C4-2B (cell line): ENCODE data around the gene ATOSB.

Experiments
- H3K27ac ChIP-seq: fragments of 450-650 bp; 2 replicates; pipeline ENCODE4 v1.5.1; 2017
- ZFX ChIP-seq: fragments of 450-650 bp; IDR thresholded peaks from 2 replicates; pipeline ENCODE4 v1.6.1; 2017
- TF ChIP-seq, protein P1 (sequence below): fragments of 450-650 bp; conservative IDR thresholded peaks from 2 replicates; pipeline ENCODE4 v1.5.1; 2017; ENCODE audit warnings: mild to moderate bottlenecking

The ATOSB gene

DNA sequence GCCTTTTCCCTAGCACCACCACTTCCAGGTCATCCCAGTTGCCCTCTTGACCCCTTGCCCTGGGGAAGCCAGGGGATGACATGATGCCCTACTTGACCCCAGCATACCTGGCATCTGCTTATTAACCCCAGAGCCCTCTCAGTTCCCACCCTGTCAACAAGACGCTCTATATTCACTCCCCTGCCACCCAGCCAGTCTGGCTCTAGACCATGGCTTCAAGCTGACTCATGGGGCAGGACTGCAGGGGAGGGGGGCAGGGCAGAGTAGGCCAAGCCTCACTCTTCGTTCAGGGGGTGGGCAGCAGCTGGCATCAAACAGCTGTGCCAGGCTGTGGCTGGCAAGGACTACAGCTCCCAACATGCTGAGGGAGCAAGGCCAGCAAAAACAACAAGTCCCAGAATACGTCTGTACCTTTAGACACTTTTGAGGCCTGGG lies 5.3 kb downstream of the ATOSB start:
- TF ChIP-seq ZFX = no peak
- TF ChIP-seq, protein P1, sequence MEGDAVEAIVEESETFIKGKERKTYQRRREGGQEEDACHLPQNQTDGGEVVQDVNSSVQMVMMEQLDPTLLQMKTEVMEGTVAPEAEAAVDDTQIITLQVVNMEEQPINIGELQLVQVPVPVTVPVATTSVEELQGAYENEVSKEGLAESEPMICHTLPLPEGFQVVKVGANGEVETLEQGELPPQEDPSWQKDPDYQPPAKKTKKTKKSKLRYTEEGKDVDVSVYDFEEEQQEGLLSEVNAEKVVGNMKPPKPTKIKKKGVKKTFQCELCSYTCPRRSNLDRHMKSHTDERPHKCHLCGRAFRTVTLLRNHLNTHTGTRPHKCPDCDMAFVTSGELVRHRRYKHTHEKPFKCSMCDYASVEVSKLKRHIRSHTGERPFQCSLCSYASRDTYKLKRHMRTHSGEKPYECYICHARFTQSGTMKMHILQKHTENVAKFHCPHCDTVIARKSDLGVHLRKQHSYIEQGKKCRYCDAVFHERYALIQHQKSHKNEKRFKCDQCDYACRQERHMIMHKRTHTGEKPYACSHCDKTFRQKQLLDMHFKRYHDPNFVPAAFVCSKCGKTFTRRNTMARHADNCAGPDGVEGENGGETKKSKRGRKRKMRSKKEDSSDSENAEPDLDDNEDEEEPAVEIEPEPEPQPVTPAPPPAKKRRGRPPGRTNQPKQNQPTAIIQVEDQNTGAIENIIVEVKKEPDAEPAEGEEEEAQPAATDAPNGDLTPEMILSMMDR = no peak

DNA sequence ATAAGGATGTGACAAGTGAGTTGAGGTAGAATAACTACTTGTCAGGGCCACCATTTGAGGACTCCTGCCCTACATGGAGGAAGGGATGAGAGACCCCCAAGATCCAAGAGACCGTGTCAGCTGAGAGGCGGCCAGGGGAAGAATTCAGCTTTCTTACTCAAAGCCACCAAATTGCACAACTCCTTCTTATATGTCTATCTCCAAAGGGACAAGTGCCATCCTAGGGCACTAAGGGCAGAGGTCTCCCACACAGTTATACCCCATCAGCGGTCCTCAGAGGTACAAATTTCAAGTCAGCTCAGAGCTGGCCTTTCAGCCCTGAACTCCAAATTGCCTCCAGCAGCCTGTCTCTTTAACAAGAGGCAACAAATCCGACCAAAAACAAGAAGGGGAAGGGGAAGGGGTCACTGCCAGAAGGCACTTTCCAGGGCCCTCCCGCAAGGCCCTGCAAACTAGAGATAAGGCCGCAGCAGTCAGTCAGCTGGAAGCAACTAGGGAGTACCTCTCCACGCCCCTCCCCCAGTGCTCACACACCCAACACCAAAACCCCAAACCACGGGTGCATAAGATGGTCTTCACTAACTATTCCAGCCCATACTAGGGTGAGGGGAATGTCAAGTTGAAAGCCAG lies 6.6 kb downstream of the ATOSB start:
- no peak overlapping the region for H3K27ac ChIP-seq
- TF ChIP-seq, protein P1 = no peak
- no peak for TF ChIP-seq ZFX

More for the DNA sequence above, 5.3 kb downstream of the ATOSB start:
- no peak overlapping the region for H3K27ac ChIP-seq

DNA sequence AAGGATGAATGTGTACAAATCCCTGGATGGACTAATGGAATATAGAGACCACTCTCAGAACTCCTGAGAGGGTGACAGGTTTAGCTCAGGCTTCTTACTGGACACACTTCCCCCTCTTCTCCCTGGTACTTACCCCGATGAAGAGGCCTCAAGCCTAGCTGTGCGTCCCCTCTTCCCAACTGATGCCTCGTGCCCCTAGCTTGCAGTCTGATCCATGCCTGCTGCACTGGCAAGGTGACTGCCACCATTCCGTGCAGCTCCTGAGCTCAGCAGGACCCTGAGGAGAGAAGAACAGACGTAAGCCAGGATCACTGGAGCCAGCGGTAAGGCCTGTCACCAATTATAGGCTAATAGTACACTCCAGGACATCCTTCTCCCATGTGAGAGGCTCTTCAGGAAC lies 7.2 kb downstream of the ATOSB start:
- H3K27ac ChIP-seq = no peak overlapping the region
- TF ChIP-seq, protein P1 = no peak
- TF ChIP-seq ZFX = no peak

DNA sequence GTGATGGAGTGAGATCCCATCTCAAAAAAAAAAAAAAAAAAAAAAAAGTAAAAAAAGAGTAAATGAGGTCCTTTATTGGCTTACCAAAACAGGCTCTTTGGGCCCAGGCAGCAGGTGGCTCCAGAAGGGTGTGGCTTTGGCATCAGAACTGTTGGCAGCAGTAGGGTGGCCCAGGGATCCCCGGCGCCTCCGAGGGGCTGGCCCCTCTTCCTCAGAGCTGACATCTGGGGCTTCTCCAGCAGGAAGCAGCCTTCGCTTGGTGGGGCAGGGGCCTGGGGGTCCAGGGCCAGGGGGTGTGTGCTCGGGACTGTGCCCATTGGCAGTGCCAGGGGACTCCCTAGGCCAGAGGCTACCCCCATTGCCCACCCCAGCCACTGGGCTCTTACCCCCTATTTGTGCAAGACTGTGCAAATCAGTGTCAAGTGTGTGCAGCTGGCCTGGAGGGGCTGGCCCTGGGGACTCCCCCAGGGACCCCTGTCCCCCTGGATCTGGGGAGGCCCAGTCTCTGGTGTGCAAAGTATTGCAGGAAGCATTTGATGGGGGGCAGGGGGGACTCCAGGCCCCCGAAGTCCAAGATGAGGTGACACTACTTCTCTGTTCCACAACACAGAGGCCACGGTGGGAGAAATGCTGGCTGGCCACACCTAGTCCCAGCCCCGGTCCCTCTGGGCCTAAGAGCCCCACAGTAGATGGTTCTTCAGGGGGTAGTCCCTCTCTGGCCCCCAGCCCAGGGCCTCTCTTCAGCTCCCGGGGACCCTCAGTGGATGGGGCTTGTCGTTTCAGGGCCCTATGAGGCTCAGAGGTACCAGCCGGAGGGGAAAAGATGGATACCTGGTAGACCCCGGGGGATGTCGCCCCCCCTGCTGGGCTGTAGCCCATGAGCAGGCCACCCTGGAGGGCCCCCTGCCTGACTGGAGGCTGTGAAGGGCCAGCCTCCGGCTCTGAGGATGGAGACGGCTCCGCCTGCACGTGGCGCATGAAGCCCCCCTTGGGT lies 8.1 kb downstream of the ATOSB start:
- TF ChIP-seq ZFX = no peak
- TF ChIP-seq, protein P1 = no peak
- no peak overlapping the region for H3K27ac ChIP-seq

DNA sequence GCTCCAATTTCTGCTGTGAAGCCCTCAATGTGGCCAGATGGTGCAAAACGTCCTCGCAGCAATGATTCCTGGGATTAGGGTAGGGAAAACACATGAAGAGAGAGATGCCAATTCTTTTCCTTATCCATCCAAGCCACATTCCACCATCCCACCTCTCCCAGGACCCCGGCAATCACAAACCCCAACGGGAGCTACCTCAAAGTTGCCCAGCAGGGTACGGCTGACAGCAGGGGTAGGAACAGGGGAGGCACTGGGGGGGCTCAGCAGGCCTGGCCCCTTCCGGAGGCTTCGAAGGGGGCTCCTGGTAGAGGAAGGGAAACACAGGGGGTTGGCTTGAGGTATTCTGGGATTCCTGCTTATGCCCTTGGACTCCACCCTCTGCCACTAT lies 9.3 kb downstream of the ATOSB start:
- no peak for TF ChIP-seq ZFX
- TF ChIP-seq, protein P1 = no peak
- no peak overlapping the region for H3K27ac ChIP-seq

DNA sequence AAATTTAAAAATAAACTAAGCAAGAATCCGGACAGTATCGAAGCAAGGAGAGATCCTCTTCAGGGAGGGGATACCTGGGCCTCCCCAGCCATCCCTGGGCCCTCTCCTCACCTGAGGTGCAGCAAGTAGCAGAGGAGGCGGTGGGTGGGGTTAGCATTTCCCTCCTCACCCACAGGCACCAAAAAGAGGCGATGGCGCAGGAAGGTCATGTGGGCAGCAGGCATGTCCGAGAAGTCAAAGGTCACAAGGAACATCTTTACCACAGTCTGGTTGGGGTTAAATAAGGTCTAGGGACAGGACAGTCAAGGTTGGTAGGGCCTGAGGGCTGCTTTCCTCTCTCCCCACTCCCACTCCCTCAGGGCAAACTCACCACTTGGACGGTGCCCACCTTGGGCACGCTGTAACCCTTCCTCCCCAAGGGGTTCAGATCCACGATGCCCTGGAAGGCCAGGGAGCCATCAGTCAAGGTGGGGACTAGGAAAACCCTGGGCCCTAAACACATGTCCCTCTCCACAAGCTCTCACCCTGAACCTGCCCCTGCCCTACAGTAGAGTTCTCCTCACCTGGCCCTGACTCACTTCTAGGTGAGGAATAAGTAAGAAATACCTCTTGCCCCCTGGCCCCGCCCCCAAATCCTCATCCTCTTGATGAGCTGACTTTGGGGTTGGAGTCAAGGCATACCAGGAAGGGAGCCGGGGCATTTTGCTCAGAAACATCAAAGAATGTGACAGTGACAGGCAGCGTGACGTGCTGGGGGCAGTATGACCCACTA lies 9.9 kb downstream of the ATOSB start:
- no peak for TF ChIP-seq ZFX
- TF ChIP-seq, protein P1 = no peak
- H3K27ac ChIP-seq = no peak overlapping the region
